GM18520 (cell line): ENCODE data around the gene SAAL1.

ENCODE experiments used
- ATAC-seq: cut with Tn5 transposase; IDR thresholded peaks from one replicate; pipeline ENCODE4 v1.9.1; 2021; ENCODE audit not compliant: unreplicated experiment

Gene SAAL1

DNA sequence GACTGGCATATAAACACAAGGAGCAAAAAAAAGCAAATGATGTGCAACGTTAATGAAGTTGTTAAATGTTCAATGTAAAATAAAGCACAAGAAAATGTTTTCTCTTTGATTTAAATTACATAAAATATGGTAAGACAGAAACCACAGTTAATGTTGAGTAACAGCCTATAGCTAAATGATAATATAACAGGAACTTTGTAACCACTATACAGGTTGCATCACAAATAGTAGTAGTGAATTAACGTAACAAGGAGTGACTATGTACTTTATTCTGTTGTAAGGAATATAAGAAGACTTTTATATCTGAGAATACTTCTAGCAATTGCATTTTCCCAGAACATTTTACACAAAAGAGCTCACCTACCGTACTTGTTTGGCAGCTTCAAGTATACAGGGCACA is 16.9 kb downstream of the SAAL1 start:
- no peak for ATAC-seq

DNA sequence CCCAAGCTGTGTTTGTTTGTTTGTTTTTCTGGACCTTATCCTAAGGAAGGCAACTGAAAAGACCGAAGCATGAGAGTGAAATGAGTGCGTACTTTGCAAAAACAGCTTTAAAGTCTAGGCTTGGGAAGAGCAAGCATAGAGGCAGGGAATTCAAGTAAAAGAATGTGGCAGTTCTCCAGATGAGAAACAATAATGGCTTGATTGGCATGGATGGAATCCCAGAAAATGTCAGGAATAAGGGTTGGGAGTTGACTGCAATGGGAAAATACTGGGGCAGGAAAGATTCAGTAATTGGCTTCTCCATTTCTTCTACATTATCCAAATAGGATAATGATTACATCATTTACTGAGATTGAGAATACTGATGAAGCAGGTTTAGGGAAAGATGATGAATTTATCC is 17.5 kb downstream of the SAAL1 start:
- no peak for ATAC-seq

DNA sequence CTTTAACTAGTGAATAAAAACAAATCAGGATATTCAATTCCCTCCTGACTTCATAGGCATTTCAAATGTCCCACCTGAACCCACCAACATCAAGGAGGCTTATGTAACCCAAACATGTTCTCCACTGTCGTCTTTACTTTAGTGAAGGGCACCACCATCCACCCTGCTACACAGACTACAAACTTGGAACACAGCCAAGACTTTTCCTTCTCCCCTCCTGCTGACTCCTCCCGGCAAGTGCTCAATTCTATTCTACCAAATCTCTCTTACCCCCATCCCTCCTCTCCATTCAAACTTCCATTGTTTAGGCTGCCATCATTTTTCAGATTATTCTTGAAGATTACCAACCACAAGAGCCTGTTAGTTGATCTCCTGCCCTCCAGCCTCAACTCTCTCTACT is 24.3 kb downstream of the SAAL1 start:
- no peak for ATAC-seq

GRCh38 chr11:18080451-18080850 is 25.4 kb downstream of the SAAL1 start:
- ATAC-seq = no peak

GRCh38 chr11:18078909-18079308 is 27.0 kb downstream of the SAAL1 start:
- no peak for ATAC-seq

DNA sequence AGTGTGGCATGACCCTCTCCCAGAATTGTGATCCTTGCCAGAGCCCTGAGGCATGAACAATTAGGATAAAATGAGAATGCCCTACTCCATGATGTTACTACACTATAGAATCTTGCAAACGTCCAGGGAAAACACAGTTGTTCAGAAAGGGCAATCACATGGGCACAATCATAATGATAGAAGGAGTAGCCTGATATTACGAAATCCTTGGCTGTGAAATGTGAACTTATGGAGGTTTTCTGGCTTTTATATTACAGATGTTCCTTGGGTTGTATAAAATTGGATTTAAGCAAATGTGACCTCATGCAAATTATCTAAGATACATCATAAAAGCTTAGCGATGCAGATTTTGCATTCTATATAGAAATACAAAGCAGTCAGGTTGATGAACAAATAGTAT is 30.4 kb downstream of the SAAL1 start:
- ATAC-seq = no peak

DNA sequence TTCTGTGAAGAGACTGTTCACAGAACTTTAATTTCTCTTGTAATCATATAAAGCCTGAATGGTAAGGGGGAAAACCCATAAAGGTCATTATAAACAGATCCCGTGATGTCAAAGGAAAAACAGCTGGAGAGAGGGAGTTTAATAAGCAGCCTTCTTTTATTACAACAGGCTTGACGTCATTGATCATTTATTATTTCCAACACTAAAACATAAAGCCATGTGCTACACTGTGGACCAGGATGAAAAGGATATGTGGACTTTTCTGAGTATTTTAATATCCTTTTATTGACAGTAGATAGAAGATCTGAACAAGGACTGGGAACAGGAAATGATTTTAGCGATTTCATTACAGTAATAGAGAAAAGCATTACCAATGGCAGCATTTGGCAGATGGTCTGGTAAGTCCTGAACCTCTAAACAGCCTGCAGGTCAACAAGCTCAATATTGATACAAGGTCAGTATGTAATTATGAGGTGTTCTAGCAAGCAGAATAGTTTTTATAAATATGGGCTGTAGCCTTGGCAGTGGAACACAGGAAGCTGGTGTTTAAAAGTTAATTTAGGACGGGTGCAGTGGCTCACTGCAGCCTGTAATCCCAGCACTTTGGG is 34.7 kb downstream of the SAAL1 start:
- ATAC-seq = no peak

DNA sequence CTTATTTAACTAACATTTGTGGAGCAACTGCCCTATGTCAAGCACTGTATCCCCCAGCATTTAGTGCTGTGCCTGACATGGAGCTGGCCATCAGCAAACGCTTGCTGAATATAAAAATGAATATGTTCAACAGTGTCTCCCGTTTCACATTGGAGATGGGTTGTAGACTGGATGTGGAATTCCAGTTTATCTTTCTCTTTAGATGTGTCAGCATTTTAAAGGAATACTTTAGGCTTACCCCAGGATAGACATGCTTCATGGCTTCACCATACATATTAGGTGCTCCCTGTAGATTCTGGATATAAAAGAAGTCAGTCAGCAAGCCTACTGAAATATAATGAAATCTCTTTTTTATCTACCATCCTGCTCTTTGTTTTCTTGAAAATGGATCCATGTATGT is 38.5 kb downstream of the SAAL1 start:
- ATAC-seq = no peak

DNA sequence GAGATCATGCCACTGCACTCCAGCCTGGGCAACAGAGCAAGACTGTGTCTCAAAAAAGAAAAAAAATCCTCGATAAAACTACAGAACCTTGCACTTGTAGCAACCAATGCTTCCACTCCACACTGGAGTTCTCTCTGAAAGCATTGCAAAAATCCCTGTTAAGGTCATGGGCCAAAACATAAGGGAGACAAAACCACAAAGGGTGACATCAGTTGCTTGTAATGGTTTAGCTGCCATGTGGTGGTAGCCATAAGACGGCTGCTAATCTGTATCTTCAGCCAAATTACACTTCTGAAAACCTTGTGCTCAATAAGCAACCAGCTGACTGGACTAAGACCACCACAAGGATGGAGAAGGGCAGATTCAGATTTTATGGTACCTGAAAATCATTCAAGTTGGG is 39.3 kb downstream of the SAAL1 start:
- ATAC-seq = no peak

DNA sequence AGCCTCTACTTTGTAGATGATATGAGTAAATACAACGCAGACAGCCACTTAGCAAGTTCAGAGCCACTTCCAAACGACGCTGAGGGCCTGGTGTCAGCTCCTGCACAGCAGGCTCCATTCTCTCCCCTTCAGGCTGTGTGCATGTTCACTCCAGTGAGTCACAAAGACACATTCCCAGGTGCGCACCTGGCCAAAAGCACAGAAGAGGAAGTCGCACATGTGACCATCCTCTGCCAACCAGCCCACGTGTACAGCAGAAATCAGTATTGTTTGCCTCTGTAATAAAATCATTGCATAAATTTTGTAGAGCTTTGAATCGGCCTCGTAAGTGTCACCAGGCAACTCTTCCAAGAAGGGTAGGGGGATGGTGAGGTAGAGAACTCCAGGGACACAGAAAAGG is 40.3 kb downstream of the SAAL1 start:
- no peak for ATAC-seq

GRCh38 chr11:18064450-18065054 is 41.3 kb downstream of the SAAL1 start:
- no peak for ATAC-seq

- ATAC-seq = no peak
Measured at GRCh38 chr11:18063862-18064434, 41.9 kb downstream of the SAAL1 start.

DNA sequence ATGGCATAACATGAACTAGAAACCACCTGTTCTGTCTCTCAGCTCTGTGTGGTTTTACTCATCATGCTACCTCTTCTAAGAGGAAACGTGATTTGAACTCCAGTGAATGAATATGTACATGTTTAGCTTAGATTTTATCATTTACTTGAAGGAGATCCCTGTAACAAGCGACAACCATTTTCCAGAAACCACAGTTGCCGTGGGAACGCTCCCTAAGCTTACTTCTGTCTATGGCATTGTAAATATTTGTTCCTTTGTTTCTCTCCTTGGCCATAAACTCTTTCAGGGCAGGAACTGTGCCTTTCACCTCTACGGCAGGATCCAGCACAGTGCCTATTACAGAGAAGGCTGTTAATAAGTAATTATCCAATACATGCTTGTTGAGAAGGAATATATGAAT is 42.8 kb downstream of the SAAL1 start:
- no peak for ATAC-seq

DNA sequence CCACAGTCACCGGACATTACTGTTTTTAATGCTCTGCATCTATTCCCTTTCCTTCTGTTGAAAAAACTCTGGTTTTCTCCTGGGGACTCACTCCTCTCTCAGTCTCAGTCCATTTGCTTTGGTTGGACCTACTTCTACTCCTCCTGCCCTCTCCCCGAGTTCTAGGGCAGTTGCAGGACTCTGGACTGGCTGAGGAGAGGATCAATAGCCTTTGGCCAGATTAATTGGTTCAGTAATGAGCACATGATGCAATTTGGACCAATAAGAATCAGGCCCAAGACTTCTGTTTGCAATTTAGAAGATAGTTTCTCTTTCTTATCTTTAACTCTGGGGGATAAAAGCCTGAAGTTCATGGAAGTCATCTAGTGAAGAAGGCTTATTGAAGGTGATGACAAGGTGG is 44.5 kb downstream of the SAAL1 start:
- no peak for ATAC-seq

DNA sequence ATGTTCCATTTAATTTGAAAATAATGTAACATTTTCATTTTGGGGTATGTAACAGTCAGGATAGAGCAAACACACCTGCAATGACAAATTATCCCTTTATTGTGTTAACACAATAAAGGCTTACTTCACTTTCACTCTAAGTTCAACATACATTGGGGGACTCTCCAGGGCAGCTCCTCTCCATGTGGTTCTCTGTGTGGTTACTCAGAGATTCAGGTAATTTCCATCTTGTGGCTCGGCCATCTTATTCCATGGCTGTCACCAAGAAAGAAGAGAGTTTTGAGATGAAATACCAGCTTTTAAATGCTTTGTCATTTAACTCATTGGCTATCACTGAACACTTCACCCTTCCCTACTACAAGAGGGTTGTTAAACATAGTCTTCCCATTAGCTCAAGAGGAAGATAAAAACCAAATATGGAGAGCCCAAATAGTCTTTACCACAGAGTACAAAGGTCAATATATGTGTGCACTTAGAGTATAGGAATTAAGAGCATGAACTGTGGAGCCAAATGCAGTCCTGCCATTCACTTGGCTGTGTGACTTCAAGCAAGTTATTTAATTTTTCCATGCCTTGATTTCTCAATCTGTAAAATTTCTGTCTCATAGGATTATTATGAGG is 49.2 kb downstream of the SAAL1 start:
- no peak for ATAC-seq

DNA sequence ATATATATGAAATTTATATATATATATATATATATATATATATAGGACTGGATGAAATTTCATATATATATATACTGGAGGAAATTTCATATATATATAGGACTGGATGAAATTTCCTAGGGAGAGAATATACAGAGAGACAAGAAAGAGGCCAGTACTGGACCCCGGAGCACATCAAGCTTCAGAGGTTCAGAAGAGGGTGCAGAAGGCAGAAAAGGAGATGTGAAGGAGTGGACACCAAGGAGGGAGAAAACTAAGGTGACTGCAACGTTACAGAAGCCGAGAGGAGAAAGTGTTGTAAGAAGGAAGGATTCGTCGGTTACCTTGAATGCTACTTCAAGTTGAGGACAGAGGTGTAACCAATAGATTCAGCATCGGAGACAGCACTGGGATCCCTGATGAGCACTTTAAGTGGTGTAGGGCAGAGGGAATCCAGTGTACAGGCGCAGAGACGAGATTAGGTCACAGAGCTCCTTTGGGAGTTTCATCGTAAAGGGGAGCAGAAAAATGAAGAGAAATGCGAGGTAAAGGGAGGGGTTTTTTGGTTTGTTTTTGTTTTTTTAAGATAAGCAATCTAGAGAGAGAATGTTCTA is 51.3 kb downstream of the SAAL1 start:
- ATAC-seq = no peak

- no peak for ATAC-seq
Measured at GRCh38 chr11:18050848-18051247, 55.0 kb downstream of the SAAL1 start.

DNA sequence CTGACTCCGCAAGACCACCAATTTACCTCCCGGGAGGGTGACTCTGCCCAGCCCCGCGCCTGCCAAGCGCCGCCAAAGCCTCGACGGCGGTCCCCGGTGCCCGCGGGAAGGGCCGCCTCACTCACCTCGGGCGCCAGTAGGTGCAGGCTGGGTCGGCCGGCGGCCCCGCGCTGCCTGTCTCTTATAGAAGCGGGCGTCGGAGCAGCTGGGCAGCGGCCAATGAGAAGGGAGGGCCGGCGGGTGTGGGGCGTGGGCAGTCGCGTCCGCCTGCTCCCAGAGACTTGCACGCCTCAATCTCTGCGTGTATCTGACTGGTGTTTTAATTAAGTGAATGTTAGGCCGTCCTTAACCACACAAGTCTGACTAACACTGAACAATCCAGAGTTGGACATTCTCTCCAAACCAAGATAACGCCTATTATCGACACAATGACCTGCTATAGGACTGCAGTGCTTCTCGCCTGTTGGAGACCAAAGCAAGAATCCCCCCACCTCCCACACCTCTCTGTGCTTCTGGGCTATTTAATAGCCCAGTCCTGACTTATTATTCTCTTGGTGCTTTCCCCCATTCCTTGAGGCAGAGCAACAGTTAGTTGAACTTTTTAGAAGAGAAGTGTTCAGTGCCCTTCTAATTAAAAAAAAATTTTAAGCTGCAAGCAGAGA is 59.6 kb downstream of the SAAL1 start, which contains the start of gene TPH1:
TPH1 (minus strand) TSS at position 154 of the 662 bp plus-strand sequence. CDS start 5,507 bp downstream, outside the sequence.
- ATAC-seq = no peak

DNA sequence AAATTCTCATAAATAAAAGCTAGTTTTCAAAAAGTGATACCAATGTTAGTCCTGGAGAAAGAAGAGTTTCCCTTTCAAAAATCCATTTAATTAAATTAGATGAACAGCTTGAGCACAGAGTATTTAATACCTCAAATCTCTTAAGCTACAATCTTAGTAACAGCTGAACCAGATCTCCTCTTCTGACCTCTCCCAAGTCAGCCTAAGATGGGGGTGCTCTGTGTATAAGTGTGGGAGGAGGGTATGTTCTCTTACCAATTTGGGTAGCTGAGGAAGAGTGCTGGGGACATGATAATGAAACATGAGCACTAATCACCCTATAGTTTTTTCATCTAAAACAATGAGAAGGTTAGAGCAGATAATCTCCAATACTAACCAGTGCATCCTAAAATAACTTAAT is 69.4 kb downstream of the SAAL1 start:
- no peak for ATAC-seq
